GM19238 (cell line): ENCODE results near the gene ITGB4.

Source experiments
- DNase-seq: peaks from one replicate; pipeline ENCODE4 v3.0.0; 2011; ENCODE audit warnings: low spot score; ENCODE audit not compliant: insufficient read length

ITGB4 gene

DNA sequence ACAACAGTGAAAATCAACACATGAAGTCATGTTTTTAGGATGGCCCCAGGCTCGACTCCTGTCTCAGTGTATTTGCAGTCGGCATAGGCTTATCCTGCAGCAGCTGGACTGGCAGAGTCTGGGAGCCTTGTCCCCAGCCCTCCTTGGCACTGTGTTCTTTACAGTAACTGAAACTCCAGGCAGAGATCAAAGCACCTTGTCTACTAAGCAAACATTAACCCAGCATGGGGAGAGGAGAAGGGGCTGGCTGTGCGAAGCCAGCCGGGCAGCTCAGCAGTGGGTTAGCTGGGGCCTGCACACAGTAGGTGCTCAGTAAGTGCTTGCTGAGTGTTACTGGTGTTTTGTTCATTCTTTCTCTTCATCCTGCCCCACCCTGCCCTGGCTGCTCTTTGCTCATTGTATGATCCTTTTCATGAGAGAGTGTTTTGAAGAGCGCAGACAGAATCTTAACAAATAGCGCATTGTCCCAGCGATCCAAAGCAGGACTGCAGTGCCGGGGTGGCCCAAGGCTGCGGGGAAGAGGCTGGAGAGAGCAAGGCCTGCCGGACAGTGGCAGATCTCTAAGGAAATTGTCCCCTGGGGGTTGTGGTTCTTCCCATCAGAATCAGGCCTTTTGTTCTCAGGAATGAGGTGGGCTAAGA is 23.5 kb upstream of the ITGB4 start:
- DNase-seq = no peak

DNA sequence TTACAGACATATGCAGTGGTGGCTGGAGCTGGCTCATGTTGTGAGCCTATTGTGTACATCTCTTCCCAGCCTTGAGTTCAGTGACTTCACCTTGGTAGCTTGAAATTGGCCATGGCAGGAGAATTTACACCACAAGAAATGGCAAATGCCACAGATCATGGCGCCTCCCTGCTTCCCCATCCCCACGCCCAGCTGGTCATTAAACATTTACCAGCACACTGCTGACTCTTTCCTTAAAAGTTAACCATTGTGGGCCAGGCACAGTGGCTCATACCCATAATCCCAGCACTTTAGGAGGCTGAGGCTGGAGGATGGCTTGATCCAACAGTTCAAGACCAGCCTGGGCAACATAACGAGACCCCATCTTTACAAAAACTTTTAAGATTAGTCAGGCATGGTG is 22.6 kb upstream of the ITGB4 start:
- DNase-seq = no peak

DNA sequence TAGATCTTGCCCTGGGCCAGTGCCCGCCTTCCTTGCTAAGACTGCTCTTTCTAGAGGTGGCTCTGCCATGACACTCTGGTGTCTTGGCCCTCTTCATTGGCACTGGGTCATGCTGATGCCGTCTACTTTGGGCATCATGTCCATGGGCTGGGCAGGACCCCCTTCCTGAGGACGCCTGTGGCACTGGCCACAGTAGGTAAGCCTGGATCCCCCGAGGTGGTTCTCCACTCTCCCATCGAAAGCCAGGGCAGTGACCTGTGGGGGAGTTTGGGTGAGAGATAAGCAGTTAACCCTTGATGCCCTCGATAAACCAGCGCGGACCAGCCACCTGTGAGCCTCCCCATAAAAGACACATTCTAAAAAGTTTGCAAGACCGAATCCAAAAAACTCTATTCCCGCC is 20.0 kb upstream of the ITGB4 start:
- no peak for DNase-seq

DNA sequence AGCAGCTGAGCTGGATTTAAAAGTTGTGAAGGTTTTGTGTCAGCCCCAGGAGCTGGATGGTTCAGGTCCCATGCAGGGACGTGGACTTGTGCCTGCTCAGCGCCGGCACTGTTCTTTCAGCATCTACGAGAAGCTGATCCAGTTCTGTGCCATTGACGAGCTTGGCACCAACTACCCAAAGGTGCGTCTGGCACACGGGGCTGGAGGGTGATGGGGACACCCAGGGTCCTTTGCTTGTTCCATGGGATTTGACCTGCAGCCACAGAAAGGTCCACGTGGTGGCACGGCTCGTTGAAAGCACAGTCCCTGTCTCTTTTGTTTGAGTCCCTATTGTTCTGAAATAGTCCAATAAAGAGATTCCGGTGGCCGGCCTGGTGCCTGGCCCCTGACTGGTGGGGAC is 18.1 kb upstream of the ITGB4 start:
- DNase-seq = no peak

DNA sequence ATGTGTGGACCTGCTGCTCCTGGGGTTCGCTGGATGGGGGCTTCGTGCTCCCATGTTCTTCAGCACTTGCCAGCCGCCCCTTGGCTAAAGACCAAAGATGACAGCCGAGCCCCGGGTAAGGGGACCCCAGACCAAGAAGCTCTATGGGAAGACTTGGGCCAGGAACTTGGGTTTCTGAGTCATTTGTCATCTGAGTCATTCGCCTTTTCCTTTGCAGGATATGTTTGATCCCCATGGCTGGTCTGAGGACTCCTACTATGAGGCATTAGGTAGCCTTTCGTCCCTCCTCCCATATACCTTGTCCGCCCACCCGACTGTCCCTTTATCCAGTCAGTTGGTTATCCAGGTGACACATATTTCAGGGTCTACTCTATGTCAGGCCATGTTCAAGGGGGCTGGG is 17.7 kb upstream of the ITGB4 start:
- no peak for DNase-seq

DNA sequence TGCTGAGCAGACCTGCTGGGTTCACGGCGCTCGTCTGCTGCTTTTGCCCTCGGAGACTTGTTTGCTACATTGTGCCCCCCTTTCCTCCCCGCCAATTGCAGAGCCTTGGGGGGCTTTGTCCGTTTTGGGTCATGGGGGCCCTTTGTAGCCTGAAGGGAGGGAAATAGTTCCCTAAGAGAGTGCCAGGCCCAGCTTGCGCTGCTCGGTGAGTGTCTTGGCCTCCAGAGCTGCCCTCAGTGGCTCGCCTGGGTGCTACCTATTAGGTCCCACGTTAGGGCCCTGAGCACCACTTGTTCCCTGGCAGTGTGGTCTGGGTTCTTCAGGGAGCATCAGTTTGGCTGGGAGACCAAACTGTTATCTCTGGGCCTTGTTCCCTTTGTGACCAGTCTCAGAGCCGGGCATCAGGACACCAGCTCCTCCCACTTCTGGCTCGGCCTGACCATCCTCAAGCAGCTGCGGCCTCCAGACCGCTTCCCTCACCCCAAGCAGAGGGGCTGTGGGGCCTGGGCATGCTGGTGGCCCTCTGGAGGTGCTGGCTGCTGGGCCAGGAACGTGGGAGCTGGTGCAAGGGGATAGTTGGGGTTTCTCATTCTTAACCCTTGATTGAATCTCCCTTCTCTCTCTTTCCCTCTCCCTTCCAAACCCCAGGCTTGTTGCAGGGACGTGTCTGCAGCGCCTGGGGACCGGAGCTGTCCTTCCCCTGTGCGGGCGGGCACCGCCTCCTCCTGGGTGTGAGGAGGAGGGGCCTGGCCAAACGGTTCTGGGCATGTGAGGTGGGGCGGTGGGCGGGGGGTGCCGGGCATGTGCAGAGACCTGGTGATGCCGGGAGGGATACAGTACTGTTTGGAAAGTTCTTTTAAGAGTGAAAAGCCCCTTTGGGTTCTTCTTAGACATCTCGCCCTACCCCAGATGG is 16.0 kb upstream of the ITGB4 start:
- DNase-seq = no peak

DNA sequence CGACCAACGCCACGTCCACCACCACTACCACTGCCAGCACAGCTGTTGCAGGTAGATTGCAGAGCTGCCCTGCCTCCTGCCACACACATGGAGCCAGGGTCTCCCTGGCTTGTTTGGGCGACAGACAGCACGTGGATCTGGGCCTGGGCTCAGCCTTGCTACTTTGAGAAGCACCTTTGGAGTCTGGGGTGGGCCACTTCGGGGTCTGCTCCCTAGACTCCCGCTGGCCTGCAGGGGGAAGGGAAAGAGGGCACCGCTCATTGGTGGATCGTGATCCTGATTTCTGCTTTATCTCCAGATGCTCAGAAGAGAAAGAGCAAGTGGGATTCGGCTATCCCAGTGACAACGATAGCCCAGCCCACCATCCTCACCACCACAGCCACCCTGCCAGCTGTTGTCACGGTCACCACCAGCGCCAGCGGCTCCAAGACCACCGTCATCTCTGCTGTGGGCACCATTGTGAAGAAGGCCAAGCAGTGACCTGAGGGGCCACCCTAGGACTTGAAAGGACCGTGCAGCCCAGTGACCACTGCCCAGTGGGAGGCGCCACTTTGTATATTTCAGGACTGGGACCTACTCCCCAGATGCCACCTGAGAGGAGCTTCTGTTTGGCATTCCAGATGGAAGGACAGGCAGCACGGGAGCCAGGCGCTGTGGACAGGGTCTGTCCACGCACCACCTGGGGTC is 15.1 kb upstream of the ITGB4 start:
- DNase-seq = no peak

DNA sequence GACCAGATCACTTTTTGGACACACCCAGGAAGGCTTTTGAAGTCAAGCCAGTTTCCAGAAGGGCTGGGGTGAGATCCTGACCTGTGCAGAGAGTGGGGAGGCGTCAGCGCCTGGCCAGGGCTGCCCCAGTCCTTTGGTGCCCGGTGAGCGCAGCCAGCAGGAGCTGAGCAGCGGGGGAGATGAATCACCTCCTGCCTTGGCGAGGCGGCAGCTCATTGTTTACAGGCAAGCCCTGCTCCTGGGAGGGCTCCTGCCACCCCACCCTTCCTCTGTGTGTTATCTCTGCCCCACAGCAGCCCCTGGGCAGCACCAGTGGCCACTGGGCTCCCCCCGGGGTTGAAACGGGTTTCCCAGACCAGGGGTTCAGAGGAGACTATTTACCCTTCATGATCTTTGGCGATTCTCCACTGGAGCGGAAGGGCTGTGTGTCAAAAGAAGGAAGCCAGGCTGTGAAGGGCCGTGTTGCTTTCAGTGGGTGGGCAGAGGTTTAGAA is 14.1 kb upstream of the ITGB4 start:
- DNase-seq = no peak

DNA sequence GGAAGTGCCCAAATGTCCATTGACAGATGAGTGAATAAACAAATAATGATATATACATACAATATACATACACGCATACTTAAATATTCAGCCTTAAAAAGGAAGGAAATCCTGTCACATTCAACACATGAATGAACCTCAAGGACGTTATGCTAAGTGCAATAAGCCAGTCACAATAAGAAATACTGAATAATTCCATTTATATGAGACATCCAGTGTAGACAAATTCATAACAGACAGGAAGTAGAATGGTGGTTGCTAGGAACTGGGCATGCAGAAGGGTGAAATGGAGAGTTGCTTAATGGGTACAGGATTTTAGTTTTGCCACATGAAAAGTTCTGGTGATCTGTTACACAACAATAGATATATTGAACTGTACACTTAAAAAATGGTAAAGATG is 8.8 kb upstream of the ITGB4 start:
- no peak for DNase-seq

DNA sequence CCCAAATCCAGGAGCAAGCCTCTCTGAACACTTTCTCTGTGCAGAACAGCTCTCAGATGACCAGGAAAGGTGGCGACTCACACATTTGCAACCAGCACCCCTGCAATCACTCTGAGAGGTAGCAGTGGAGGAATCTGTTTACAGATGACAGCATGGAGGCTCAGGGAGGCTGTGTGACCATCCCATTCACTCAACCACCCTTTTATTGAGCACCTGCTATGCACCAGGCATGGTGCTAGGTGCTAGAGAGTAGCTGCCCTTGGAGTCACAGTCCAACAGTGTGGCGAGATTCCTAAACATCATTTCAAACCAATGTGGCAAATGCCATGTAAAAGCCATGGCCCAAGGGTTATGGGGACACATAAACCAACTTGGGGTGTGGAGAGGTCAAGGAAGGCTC is 1.5 kb upstream of the ITGB4 start:
- DNase-seq = no peak

DNA sequence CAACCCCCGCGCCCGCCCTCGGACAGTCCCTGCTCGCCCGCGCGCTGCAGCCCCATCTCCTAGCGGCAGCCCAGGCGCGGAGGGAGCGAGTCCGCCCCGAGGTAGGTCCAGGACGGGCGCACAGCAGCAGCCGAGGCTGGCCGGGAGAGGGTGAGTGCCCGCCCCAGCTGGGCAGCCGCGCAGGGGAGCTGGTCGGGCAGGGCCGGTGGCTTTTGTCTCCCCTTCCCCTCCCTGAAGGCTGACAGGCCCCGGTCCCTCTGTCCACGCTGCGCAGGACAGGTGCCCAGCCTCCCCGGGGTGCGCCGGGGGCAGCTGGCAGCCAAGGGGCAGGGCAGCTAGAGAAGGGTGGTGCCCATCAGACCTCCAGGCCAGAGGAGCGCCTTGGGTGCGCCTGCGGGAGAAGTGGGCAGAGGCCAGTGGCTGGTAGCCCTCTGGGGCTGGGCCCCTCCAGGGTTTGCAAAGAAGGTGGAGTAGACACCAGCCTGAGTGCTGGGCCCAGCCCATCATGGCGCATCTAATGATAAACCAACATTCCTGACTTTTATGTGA is 278 bp downstream of the ITGB4 start:
- no peak for DNase-seq

DNA sequence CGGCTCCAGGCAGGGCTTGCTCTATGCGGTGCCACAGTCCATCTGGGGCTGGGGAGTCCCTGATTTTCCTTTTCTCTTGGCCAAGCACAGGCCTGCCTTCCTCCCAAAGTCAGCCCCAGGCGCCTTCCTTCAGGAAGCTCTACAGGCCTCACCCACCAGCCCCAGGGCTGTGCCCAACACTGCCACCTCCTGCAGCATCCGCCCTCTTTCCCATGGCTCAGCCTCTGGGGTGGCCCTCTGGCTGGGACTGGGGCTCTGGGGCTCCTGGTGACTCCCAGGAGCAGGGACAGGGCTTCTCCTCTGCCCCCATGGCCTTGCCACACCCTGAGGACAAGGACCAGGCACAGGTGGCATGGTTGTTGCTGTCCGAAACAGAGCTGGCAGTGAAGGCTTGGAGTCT is 817 bp downstream of the ITGB4 start:
- no peak for DNase-seq

DNA sequence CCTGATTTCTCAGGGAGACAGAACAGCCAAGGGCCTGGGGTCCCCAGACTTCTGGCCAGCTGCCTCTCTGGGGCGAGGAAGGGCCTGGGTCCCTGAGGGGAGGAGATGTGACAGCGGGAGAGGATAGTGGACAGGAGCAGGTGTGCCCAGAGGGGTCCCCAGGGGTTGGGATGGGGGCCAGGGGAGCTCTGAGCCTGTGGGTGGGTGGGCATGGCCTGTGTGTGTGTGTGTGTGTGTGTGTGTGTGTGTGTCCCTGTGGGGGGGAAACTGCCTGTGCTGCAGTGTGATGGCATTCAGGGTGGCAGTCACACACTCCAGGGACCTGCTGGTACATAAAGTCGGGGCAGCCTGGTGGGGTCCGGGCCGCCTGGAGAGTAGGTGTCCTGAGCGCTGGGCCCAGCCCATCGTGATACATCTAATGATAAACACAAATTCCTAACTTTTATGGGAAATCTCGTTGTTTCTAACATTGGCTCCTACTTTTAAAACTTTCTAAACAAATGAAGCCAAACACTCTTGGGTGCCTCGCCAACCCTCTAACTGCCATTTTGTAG is 1.4 kb downstream of the ITGB4 start:
- DNase-seq = no peak

DNA sequence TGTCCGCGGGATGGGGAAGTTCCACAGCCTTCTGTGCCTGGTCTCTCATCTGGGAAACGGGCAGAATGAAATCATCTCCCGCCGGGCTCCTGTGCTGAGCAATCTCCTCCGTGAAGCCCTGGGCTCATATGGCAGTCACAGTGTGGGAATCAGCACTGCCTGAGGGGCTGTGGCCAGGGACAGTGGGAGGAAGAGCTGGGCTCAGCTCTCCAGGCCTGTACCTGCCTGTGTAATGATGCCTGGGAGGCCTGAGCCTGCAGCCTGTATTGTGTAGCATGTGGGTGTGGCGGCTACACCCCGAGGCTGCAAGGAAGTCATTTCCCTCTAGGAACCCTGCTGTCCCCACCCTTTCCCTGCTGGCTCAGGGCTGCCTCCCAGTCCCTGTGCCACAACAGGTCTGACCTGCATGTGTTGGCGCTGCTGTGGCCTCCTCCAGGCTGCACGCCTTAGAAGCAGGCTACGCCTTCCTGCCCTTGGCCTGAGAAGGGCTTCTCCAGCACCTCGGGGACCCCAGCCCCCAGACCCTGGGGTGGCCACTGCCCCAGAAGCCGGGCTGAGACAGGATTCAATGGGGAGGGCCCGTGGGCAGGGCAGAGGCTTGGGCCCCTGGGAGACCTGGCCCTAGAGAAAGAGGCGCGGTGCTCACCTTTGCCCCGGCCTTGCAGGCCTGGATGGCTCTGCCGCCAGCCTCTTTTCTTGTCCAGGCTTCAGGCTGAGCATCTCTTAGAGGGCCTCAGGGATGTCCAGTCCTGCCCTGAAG is 2.1 kb downstream of the ITGB4 start:
- DNase-seq = no peak

DNA sequence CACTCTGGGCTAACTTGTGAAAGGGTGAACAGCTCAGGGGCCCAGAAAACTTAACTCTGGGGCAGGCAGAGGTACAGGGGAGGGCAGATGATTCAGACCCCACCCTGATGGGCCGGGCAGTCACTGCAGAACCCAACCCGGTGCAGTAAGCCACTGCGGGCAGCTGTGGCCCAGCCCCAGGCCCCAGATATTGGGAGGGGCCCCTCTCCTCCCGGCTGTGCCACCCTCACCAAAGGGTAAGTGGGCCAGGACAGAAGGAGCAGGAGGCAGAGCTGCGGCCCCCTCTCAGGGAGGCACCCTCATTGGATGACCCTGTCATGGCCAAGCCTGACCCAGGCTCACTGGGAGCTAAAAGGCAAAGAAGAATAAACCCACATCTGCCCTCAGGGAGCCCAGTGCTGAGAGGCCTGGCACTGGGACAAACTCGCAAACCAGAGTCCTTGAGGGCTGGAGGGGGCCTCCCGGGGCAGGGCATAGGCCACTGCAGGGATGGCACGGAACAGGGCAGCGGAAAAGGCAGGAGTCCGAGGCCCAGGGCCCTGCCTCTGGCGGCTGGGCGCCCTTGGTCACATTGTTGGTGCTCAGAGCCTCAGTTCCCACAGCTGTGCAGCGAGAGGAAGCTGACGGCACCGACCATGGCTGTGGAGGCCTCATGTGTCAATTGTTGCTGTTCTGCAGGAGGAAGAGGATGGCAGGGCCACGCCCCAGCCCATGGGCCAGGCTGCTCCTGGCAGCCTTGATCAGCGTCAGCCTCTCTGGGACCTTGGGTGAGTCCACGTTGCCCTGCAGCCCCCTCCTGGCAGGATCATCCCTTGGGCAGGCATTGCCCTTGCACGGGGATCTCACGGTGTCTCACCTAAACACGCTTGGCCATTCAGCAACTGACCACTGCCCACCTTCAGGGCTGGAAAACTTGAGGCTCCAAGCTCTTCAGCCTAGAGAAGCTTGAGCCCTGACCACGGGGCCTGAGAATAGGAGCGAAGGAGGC is 3.1 kb downstream of the ITGB4 start:
- DNase-seq = no peak

DNA sequence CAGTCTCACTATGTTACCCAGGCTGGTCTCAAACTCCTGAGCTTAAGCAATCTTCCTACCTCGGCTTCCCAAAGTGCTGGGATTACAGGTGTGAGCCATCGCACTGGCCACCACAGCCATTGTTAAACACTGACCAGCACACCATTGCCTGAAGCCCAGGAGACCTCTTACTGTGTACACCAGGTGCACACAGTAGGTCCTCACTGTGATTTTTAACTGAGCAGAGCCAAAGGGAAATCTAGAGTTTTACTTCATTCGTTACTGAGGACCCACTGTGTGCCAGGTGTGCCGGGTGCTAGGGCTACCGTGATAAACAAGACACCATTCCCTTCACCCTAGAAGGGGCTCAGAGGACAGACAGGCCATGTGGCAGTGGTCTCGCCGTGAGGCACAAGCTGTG is 4.2 kb downstream of the ITGB4 start:
- no peak for DNase-seq

DNA sequence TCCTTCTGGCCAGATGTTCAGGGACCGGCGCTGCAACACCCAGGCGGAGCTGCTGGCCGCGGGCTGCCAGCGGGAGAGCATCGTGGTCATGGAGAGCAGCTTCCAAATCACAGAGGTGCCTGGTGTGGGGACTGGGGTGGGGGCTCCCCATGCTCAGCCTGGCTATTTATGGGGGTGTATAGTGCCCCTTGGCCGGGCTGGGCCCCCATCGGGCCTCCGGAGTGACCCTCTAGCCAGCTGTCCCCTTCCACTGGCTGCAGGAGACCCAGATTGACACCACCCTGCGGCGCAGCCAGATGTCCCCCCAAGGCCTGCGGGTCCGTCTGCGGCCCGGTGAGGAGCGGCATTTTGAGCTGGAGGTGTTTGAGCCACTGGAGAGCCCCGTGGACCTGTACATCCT is 6.1 kb downstream of the ITGB4 start:
- no peak for DNase-seq

DNA sequence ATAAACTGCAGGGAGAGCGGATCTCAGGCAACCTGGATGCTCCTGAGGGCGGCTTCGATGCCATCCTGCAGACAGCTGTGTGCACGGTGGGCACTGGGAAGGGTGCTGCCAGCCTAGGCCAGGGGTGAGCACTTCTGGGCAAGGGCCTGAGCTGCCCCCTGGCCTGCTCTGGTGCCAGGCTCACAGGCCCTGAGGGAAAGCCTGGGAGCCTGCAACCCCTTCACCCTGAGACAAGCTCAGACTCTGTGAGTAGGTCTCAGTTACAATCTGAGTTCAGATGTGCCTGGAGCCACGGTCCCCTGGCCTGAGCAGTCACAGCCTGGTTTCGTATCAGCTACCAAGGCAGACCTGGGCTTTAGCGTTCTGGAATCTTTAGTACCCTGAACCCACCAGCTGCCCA is 8.1 kb downstream of the ITGB4 start:
- DNase-seq = no peak

DNA sequence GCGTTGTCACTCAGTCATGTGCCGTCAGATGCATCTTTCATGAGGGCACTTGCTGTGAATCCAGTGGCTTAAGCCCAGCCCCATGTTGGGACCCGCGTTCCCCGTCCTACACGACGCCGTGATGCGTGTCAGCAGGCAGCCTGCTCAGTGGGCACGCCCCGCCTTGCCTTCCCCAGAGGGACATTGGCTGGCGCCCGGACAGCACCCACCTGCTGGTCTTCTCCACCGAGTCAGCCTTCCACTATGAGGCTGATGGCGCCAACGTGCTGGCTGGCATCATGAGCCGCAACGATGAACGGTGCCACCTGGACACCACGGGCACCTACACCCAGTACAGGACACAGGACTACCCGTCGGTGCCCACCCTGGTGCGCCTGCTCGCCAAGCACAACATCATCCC is 8.8 kb downstream of the ITGB4 start:
- no peak for DNase-seq
